Measurements from ENCODE around the gene OTOGL.

Gene OTOGL

DNA sequence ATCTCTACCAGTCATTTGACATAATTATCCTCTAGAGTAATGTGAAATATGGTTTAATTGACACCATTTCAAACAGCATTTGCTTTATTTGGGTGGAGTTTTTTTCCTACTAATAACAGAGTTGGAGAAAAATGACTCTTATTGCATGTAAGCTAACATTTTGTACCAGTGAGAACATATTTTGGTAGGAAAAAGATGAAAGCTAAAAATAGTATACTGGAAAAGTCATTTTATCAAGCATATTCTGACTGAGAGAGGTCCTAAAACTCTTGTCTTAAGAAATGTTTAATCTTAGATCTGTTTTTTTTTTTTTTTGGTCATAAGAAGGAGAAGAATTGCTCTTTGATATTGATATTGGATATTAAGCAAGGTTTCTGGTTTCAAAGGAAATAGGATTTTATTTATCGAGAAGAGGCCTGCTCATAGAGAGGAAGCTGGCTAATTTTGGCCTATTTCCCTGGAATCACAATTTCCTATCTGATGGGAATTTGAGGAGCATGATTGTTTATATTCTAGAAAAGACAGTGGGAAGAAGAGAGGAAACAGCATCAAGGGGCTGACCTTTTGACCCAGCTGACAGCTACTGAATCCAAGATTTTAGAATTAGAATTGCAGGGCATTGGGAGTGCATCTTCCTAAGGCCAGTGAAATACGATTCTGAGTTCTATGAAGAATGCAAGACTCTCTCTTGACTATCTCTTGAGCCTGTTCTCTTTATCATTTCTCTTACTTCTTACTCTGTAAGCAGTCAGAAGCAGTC is 19.4 kb downstream of the OTOGL start:
- Histone ChIP-seq H3K27ac (replicated peaks) (no peak overlapping the region), H3K27me3 (ENCODE audit: insufficient read depth, poor library complexity, severe bottlenecking) (no peaks in the 10 kb centered on the region), H3K4me3 (replicated peaks; ENCODE audit: insufficient read depth, low read length) (no peak overlapping the region)
- no peak for TF ChIP-seq CTCF (IDR thresholded peaks at IDR 0.05; ENCODE audit: insufficient read depth, low read length)
- no peak for TF ChIP-seq SPI1 (IDR thresholded peaks at IDR 0.05; ENCODE audit: borderline replicate concordance, low read depth)
- TF ChIP-seq, protein P1, sequence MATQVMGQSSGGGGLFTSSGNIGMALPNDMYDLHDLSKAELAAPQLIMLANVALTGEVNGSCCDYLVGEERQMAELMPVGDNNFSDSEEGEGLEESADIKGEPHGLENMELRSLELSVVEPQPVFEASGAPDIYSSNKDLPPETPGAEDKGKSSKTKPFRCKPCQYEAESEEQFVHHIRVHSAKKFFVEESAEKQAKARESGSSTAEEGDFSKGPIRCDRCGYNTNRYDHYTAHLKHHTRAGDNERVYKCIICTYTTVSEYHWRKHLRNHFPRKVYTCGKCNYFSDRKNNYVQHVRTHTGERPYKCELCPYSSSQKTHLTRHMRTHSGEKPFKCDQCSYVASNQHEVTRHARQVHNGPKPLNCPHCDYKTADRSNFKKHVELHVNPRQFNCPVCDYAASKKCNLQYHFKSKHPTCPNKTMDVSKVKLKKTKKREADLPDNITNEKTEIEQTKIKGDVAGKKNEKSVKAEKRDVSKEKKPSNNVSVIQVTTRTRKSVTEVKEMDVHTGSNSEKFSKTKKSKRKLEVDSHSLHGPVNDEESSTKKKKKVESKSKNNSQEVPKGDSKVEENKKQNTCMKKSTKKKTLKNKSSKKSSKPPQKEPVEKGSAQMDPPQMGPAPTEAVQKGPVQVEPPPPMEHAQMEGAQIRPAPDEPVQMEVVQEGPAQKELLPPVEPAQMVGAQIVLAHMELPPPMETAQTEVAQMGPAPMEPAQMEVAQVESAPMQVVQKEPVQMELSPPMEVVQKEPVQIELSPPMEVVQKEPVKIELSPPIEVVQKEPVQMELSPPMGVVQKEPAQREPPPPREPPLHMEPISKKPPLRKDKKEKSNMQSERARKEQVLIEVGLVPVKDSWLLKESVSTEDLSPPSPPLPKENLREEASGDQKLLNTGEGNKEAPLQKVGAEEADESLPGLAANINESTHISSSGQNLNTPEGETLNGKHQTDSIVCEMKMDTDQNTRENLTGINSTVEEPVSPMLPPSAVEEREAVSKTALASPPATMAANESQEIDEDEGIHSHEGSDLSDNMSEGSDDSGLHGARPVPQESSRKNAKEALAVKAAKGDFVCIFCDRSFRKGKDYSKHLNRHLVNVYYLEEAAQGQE (IDR thresholded peaks at IDR 0.05; ENCODE audit: insufficient replicate concordance, low read depth): no peak
- TF ChIP-seq POLR2AphosphoS5 (IDR thresholded peaks at IDR 0.05; ENCODE audit: low read depth): no peak
- no peak for TF ChIP-seq GABPA (IDR thresholded peaks at IDR 0.05; ENCODE audit: low read depth)
- DNase-seq (ENCODE audit: low read depth in 1 of 2, low spot score in 1 of 2): no peak

DNA sequence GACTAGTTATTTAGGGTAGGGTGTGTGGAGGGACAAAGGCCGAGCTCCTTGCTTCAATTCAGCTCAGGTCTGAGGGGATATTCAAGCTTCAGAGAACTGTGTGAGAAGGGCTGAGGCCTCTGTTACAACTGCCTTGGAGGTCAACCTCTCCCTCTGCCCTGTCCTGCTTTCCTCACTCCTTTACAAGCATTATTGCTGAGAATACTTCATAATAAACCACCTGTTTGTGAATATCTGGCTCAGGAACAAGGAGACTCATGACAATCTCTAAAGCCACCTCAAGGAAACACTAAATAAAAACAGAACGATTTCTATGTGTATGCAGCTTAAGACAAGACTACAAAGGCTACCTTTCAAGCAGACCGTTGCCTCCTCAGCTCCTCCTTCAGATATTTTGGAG is 21.7 kb downstream of the OTOGL start:
- TF ChIP-seq CTCF (IDR thresholded peaks at IDR 0.05; ENCODE audit: insufficient read depth, low read length): no peak
- TF ChIP-seq POLR2AphosphoS5 (IDR thresholded peaks at IDR 0.05; ENCODE audit: low read depth): no peak
- no peak for TF ChIP-seq SPI1 (IDR thresholded peaks at IDR 0.05; ENCODE audit: borderline replicate concordance, low read depth)
- TF ChIP-seq GABPA (IDR thresholded peaks at IDR 0.05; ENCODE audit: low read depth): no peak
- TF ChIP-seq, protein P1 (IDR thresholded peaks at IDR 0.05; ENCODE audit: insufficient replicate concordance, low read depth): no peak
- no peak overlapping the region for H3K4me3 ChIP-seq (replicated peaks; ENCODE audit: insufficient read depth, low read length)
- no peaks in the 10 kb centered on the region for H3K27me3 ChIP-seq (ENCODE audit: insufficient read depth, poor library complexity, severe bottlenecking)
- no peak for DNase-seq (ENCODE audit: low read depth in 1 of 2, low spot score in 1 of 2)
- no peak overlapping the region for H3K27ac ChIP-seq (replicated peaks)

- Histone ChIP-seq H3K27me3 (ENCODE audit: insufficient read depth, poor library complexity, severe bottlenecking) (no peaks in the 10 kb centered on the region), H3K27ac (replicated peaks) (no peak overlapping the region), H3K4me3 (replicated peaks; ENCODE audit: insufficient read depth, low read length) (no peak overlapping the region)
- DNase-seq (ENCODE audit: low read depth in 1 of 2, low spot score in 1 of 2): no peak
- TF ChIP-seq, protein P1 (IDR thresholded peaks at IDR 0.05; ENCODE audit: insufficient replicate concordance, low read depth): no peak
- TF ChIP-seq POLR2AphosphoS5 (IDR thresholded peaks at IDR 0.05; ENCODE audit: low read depth) (no peak), GABPA (IDR thresholded peaks at IDR 0.05; ENCODE audit: low read depth) (no peak), SPI1 (IDR thresholded peaks at IDR 0.05; ENCODE audit: borderline replicate concordance, low read depth) (no peak), CTCF (IDR thresholded peaks at IDR 0.05; ENCODE audit: insufficient read depth, low read length) (no peak)
These were observed 22.3 kb downstream of the OTOGL start for GRCh38 chr12:80121661-80122060.
